Measurements from ENCODE around the gene SUCNR1.

The SUCNR1 gene

GRCh38 chr3:151919446-151919845 is 46.0 kb downstream of the SUCNR1 start:
- Histone ChIP-seq H3K27me3 (ENCODE audit: control insufficient read depth, insufficient read depth, low read length) (no peaks in the 10 kb centered on the region), H2AFZ (no peak overlapping the region), H3K9me3 (ENCODE audit: control insufficient read depth, low read length) (no peaks in the 10 kb centered on the region), H3K9ac (no peak overlapping the region), H3K4me2 (ENCODE audit: low read length) (no peak overlapping the region), H3K36me3 (ENCODE audit: control insufficient read depth, insufficient read depth, low read length) (no peaks in the 10 kb centered on the region), H3K4me1 (no peaks in the 10 kb centered on the region), H3K4me3 (ENCODE audit: low read depth, low read length) (no peak overlapping the region), H3K27ac (no peak overlapping the region), H3K79me2 (no peaks in the 10 kb centered on the region)
- TF ChIP-seq, protein P1, sequence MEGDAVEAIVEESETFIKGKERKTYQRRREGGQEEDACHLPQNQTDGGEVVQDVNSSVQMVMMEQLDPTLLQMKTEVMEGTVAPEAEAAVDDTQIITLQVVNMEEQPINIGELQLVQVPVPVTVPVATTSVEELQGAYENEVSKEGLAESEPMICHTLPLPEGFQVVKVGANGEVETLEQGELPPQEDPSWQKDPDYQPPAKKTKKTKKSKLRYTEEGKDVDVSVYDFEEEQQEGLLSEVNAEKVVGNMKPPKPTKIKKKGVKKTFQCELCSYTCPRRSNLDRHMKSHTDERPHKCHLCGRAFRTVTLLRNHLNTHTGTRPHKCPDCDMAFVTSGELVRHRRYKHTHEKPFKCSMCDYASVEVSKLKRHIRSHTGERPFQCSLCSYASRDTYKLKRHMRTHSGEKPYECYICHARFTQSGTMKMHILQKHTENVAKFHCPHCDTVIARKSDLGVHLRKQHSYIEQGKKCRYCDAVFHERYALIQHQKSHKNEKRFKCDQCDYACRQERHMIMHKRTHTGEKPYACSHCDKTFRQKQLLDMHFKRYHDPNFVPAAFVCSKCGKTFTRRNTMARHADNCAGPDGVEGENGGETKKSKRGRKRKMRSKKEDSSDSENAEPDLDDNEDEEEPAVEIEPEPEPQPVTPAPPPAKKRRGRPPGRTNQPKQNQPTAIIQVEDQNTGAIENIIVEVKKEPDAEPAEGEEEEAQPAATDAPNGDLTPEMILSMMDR (IDR thresholded peaks at IDR 0.05) = no peak

DNA sequence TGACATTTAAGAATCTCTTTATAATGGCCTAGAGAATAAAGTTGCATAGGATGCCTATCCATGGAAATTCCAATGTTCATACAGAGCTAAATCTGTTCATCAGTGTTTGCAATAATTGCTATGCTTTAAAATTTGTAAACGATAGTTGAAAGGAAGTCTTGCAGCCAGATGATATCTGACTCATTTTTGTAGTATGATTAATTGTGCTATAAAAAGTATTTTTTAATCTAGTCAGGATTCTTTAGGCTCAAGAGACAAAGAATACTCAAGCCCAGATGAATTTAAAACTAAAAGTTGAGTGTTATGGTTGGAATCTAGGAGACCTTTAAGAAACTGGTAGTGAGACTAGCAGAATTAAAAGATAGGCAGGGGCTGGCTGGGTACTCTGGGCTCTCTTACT is 50.5 kb downstream of the SUCNR1 start:
- Histone ChIP-seq H3K9me3 (ENCODE audit: control insufficient read depth, low read length) (no peaks in the 10 kb centered on the region), H3K9ac (no peak overlapping the region), H3K4me1 (no peaks in the 10 kb centered on the region), H2AFZ (no peak overlapping the region), H3K79me2 (no peaks in the 10 kb centered on the region), H3K36me3 (ENCODE audit: control insufficient read depth, insufficient read depth, low read length) (no peaks in the 10 kb centered on the region), H3K4me3 (ENCODE audit: low read depth, low read length) (no peak overlapping the region), H3K4me2 (ENCODE audit: low read length) (no peak overlapping the region), H3K27me3 (ENCODE audit: control insufficient read depth, insufficient read depth, low read length) (no peaks in the 10 kb centered on the region), H3K27ac (no peak overlapping the region)
- TF ChIP-seq, protein P1 (IDR thresholded peaks at IDR 0.05) = no peak

DNA sequence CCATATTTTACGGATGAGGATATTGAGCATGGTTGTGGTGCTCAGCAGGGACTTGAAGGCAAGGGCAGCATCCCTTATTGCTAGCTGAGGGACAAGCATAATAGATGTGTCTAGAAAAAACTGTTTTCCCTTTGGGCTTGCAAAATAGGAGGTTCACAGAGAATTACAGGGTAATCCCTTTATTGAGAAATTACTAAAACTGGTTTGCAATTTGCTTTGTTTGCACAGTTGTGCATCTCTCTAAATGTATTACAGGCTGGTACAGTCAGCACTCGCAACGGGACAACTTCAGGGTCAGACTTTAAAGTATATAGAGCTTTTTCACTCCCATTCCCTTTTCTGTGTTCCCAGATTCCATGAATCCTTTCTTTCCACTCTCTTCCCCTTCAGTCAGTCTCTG is 51.3 kb downstream of the SUCNR1 start:
- H3K9ac ChIP-seq = no peak overlapping the region
- no peaks in the 10 kb centered on the region for H3K79me2 ChIP-seq
- no peak overlapping the region for H3K4me2 ChIP-seq (ENCODE audit: low read length)
- TF ChIP-seq, protein P1 (IDR thresholded peaks at IDR 0.05) = no peak
- H3K36me3 ChIP-seq (ENCODE audit: control insufficient read depth, insufficient read depth, low read length) = no peaks in the 10 kb centered on the region
- no peak overlapping the region for H3K27ac ChIP-seq
- no peak overlapping the region for H3K4me3 ChIP-seq (ENCODE audit: low read depth, low read length)
- no peak overlapping the region for H2AFZ ChIP-seq
- no peaks in the 10 kb centered on the region for H3K9me3 ChIP-seq (ENCODE audit: control insufficient read depth, low read length)
- no peaks in the 10 kb centered on the region for H3K4me1 ChIP-seq
- H3K27me3 ChIP-seq (ENCODE audit: control insufficient read depth, insufficient read depth, low read length) = no peaks in the 10 kb centered on the region

DNA sequence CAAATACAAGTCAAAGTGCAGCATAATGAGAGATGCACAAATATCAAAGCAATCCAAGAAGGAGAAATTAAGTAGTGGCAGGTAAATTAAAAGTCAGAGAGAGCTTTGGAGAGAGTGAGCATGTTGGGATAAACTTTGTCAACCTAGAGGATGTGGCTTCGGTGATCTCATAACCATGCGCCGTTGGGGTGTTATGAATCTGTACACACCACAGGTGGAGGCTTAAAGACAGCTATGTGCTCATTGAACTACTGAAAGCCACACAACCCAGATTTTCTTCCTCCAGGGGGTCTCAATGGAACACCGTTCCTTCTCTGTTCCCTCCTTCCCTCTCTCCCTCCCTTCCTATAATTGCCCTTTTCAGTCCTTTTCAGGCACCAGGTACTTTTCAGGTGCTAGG is 52.0 kb downstream of the SUCNR1 start:
- Histone ChIP-seq H3K4me1 (no peaks in the 10 kb centered on the region), H3K79me2 (no peaks in the 10 kb centered on the region), H2AFZ (no peak overlapping the region), H3K4me3 (ENCODE audit: low read depth, low read length) (no peak overlapping the region), H3K27me3 (ENCODE audit: control insufficient read depth, insufficient read depth, low read length) (no peaks in the 10 kb centered on the region), H3K4me2 (ENCODE audit: low read length) (no peak overlapping the region), H3K27ac (no peak overlapping the region), H3K9ac (no peak overlapping the region), H3K9me3 (ENCODE audit: control insufficient read depth, low read length) (no peaks in the 10 kb centered on the region), H3K36me3 (ENCODE audit: control insufficient read depth, insufficient read depth, low read length) (no peaks in the 10 kb centered on the region)
- TF ChIP-seq, protein P1 (IDR thresholded peaks at IDR 0.05) = no peak

GRCh38 chr3:151925876-151926275 is 52.4 kb downstream of the SUCNR1 start:
- Histone ChIP-seq H3K36me3 (ENCODE audit: control insufficient read depth, insufficient read depth, low read length) (no peaks in the 10 kb centered on the region), H3K4me2 (ENCODE audit: low read length) (no peak overlapping the region), H3K27ac (no peak overlapping the region), H3K9me3 (ENCODE audit: control insufficient read depth, low read length) (no peaks in the 10 kb centered on the region), H3K4me3 (ENCODE audit: low read depth, low read length) (no peak overlapping the region), H3K9ac (no peak overlapping the region), H3K4me1 (no peaks in the 10 kb centered on the region), H3K27me3 (ENCODE audit: control insufficient read depth, insufficient read depth, low read length) (no peaks in the 10 kb centered on the region), H2AFZ (no peak overlapping the region), H3K79me2 (no peaks in the 10 kb centered on the region)
- TF ChIP-seq, protein P1 (IDR thresholded peaks at IDR 0.05) = no peak
